PC-3 (cell line): Measurements from ENCODE around the gene WNT7A.

Experiments used
- EZH2 ChIP-seq: fragments of 300-600 bp; sonication (generic); IDR thresholded peaks from one replicate; pipeline ENCODE4 v1.6.1; 2017; ENCODE audit warnings: antibody characterized with exemption, mild to moderate bottlenecking, low read length; ENCODE audit not compliant: unreplicated experiment
- EZH2phosphoT487 ChIP-seq: fragments of 300-600 bp; sonication (generic); IDR thresholded peaks from 2 replicates; pipeline ENCODE4 v1.6.1; 2018; ENCODE audit warnings: mild to moderate bottlenecking, antibody characterized with exemption, low read length, borderline replicate concordance
- TF ChIP-seq, protein P1 (sequence below): fragments of 300-600 bp; sonication (generic); conservative IDR thresholded peaks from 2 replicates; pipeline ENCODE4 v1.5.1; 2017; ENCODE audit warnings: antibody characterized with exemption, low read depth, mild to moderate bottlenecking, low read length

DNA sequence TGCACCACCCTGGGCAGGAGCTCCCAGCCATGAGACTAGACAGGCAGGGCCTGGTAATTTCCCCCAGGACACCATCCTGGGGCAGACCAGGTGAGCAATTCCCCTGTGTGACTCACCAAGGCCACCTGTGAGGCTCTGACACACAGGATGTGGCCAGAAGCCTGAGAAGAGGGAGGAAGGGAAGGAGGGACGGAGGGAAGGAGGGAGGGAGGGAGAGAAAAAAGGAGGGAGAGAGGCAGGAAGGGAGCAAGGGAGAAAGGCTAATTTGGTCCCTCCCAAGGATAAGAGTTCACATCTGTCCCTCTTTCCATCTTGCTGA lies 25.9 kb downstream of the WNT7A start:
- TF ChIP-seq EZH2 (no peak), EZH2phosphoT487 (no peak)
- TF ChIP-seq, protein P1, sequence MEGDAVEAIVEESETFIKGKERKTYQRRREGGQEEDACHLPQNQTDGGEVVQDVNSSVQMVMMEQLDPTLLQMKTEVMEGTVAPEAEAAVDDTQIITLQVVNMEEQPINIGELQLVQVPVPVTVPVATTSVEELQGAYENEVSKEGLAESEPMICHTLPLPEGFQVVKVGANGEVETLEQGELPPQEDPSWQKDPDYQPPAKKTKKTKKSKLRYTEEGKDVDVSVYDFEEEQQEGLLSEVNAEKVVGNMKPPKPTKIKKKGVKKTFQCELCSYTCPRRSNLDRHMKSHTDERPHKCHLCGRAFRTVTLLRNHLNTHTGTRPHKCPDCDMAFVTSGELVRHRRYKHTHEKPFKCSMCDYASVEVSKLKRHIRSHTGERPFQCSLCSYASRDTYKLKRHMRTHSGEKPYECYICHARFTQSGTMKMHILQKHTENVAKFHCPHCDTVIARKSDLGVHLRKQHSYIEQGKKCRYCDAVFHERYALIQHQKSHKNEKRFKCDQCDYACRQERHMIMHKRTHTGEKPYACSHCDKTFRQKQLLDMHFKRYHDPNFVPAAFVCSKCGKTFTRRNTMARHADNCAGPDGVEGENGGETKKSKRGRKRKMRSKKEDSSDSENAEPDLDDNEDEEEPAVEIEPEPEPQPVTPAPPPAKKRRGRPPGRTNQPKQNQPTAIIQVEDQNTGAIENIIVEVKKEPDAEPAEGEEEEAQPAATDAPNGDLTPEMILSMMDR: no peak
